Dedifferentiated amniotic fluid mesenchymal stem cell (primary cell): ENCODE data around the gene ZBTB45.
"Not testable (repeated sequence)": the region's sequence is repeated elsewhere in the genome, so short reads cannot be mapped to it uniquely, and the experiment has no call there.

Experiments
- DNase-seq: peaks from one replicate; pipeline ENCODE4 v3.0.0-alpha.2; 2016; ENCODE audit errors: extremely low spot score

ZBTB45 gene

GRCh38 chr19:58510084-58510862 is 9.3 kb downstream of the ZBTB45 start:
- no peak for DNase-seq

- DNase-seq, result no peak
Observed at GRCh38 chr19:58509731-58510083, 9.9 kb downstream of the ZBTB45 start.

GRCh38 chr19:58507602-58508223 is 11.9 kb downstream of the ZBTB45 start:
- DNase-seq, result not testable (repeated sequence)

- no peak for DNase-seq
Observed at GRCh38 chr19:58500242-58500641, 19.4 kb downstream of the ZBTB45 start.

- peak; percentile 99 for DNase-seq
Observed at GRCh38 chr19:58499021-58499927, 20.3 kb downstream of the ZBTB45 start.

GRCh38 chr19:58498316-58499020 is 21.1 kb downstream of the ZBTB45 start:
- DNase-seq, result no peak

GRCh38 chr19:58497634-58498170 is 21.9 kb downstream of the ZBTB45 start:
- DNase-seq, result no peak

GRCh38 chr19:58492265-58492664 is 27.3 kb downstream of the ZBTB45 start:
- DNase-seq, result no peak

- no peak for DNase-seq
Observed at GRCh38 chr19:58491393-58491792, 28.2 kb downstream of the ZBTB45 start.

GRCh38 chr19:58484349-58484748 is 35.3 kb downstream of the ZBTB45 start:
- not testable (repeated sequence) for DNase-seq

- no peak for DNase-seq
Observed at GRCh38 chr19:58483776-58484175, 35.8 kb downstream of the ZBTB45 start.

- no peak for DNase-seq
Observed at GRCh38 chr19:58482372-58482771, 37.2 kb downstream of the ZBTB45 start.

- no peak for DNase-seq
Observed at GRCh38 chr19:58480831-58481230, 38.8 kb downstream of the ZBTB45 start.

- no peak for DNase-seq
Observed at GRCh38 chr19:58480481-58480830, 39.2 kb downstream of the ZBTB45 start.

- no peak for DNase-seq
Observed at GRCh38 chr19:58479736-58480480, 39.7 kb downstream of the ZBTB45 start.

- DNase-seq, result no peak
Observed at GRCh38 chr19:58479303-58479702, 40.3 kb downstream of the ZBTB45 start.

- DNase-seq, result no peak
Observed at GRCh38 chr19:58477871-58478270, 41.7 kb downstream of the ZBTB45 start.

GRCh38 chr19:58477130-58477529 is 42.5 kb downstream of the ZBTB45 start:
- no peak for DNase-seq

- DNase-seq, result no peak
Observed at GRCh38 chr19:58476498-58477015, 43.1 kb downstream of the ZBTB45 start.

- peak; percentile 86 for DNase-seq
Observed at GRCh38 chr19:58475714-58476497, 43.7 kb downstream of the ZBTB45 start, which contains the start of gene ZNF446. Gene ZNF446, plus strand, starts transcription at chr19:58476352. Its CDS starts 867 bp downstream, at chr19:58477219.
